ENCODE results near the gene OR2A14. TPM values are rescaled to one million over a fixed set of nuclear protein-coding genes. Genes with fewer than 3 reads are reported as not detected.

The OR2A14 gene
- total and polyA plus RNA-seq, 2 of the 13 experiments (the other 11 are each of a cell fraction or from before 2014, with no cell fraction given) = not detected

DNA sequence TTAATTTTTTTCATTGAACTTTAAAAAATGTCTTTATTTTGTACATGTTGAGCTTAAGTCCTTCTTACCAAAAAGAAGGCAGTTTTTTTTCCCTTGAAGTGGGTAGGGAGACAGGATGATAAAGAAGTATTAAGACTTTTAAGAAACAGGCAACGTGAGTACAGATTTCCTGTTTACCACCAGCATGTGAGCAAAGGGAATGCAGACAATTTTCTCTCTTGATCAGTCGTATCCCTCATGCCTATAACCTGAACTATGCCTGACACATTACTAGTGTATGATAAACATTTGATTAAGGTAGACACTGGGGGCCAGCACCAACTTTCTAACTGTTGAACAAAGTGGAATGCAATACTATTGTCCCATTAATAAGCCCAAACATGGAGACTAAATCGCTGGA lies 22.4 kb upstream of the OR2A14 start:
- no peak overlapping the region for H2AFZ ChIP-seq (ENCODE audit: low read length)
- H3K4me3 ChIP-seq (replicated peaks in 1 of 3; ENCODE audit: insufficient read depth in 1 of 3, low read depth in 2 of 3, low read length in 3 of 3) = no peak overlapping the region
- H3K79me2 ChIP-seq (ENCODE audit: insufficient read depth, low read length) = no peaks in the 10 kb centered on the region
- H3K27ac ChIP-seq (ENCODE audit: extremely low read length, insufficient read depth, low read length) = no peak overlapping the region
- DNase-seq (ENCODE audit: low spot score) (no peak), FAIRE-seq (no peak), ATAC-seq (no peak)
- ChIA-PET POLR2A (no interaction called here), CTCF (ENCODE audit: low intra/inter-chr PET ratio, low total read pairs) (no interaction called here)
- H3K4me2 ChIP-seq (ENCODE audit: low read depth, low read length) = no peak overlapping the region
- H3K36me3 ChIP-seq (replicated peaks in 1 of 2; ENCODE audit: control insufficient read depth in 1 of 2, insufficient read depth in 2 of 2, low read length in 2 of 2) = no peaks in the 10 kb centered on the region
- H3K9me3 ChIP-seq (ENCODE audit: low read length) = no peaks in the 10 kb centered on the region
- TF ChIP-seq ZIK1 (CRISPR knock-in tag; IDR thresholded peaks at IDR 0.05; ENCODE audit: borderline replicate concordance, low read depth) = no peak
- no peak for TF ChIP-seq DRAP1 (CRISPR knock-in tag; IDR thresholded peaks at IDR 0.05)
- no peak for TF ChIP-seq ETV6 (CRISPR knock-in tag; conservative IDR thresholded peaks at IDR 0.05)
- TF ChIP-seq ZNF768 (CRISPR knock-in tag; IDR thresholded peaks at IDR 0.05) = no peak
- TF ChIP-seq PITX1 (CRISPR knock-in tag; IDR thresholded peaks at IDR 0.05) = no peak
- TF ChIP-seq PAXIP1 (CRISPR knock-in tag; conservative IDR thresholded peaks at IDR 0.05) = no peak
- TF ChIP-seq, protein P1, sequence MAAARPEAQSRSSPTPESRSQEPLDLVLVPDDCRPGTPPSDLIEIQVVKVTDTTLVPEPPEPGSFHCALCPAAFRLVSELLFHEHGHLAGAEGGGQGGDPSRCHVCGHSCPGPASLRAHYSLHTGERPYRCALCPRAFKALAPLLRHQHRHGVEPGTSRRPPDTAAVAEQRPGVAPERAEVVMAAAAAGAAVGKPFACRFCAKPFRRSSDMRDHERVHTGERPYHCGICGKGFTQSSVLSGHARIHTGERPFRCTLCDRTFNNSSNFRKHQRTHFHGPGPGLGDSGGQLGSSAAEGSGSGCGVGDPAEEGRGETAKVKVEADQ (CRISPR knock-in tag; IDR thresholded peaks at IDR 0.05; ENCODE audit: borderline replicate concordance) = no peak
- no peak for TF ChIP-seq ZNF660 (CRISPR knock-in tag; IDR thresholded peaks at IDR 0.05; ENCODE audit: borderline replicate concordance, low read depth)
- TF ChIP-seq ZNF33A (CRISPR knock-in tag; IDR thresholded peaks at IDR 0.05; ENCODE audit: borderline replicate concordance) = no peak
- no peak for TF ChIP-seq SMC3 (IDR thresholded peaks at IDR 0.05; ENCODE audit: low read length)
- TF ChIP-seq ZNF883 (CRISPR knock-in tag; IDR thresholded peaks at IDR 0.05; ENCODE audit: not compliant biosample characterization) = no peak
- TF ChIP-seq TEAD2 (CRISPR knock-in tag; IDR thresholded peaks at IDR 0.05) = no peak
- TF ChIP-seq RARG (CRISPR knock-in tag; IDR thresholded peaks at IDR 0.05; ENCODE audit: low read depth) = no peak
- intact Hi-C loops (cut with micrococcal nuclease; ENCODE audit: unreplicated experiment) = no loop called here
- 0% methylated on average over 3 of the region's 3 CpGs for WGBS (ENCODE audit: low lambda C conversion rate)
- H3K4me1 ChIP-seq (ENCODE audit: insufficient read depth, low read length) = no peaks in the 10 kb centered on the region
- H3K27me3 ChIP-seq (ENCODE audit: control insufficient read depth in 1 of 2, insufficient read depth in 2 of 2, low read length in 2 of 2) = no peaks in the 10 kb centered on the region
- in situ Hi-C loops (cut with HindIII; ENCODE audit: extremely low pct_ligation_motif_present, low pct_unique_long_range_greater_than_20kb) = no loop called here
- no peak overlapping the region for H3K9ac ChIP-seq (ENCODE audit: insufficient read depth, low read depth, low read length)
- H4K20me1 ChIP-seq (ENCODE audit: insufficient read depth, low read length) = no peaks in the 10 kb centered on the region
- BruUV-seq (replicated peaks) = no TSS peak

All from HepG2 (cell line).